B cell (primary cell): ENCODE measurements around the gene PRKCZ. TPM values are rescaled to one million over a fixed set of nuclear protein-coding genes. Genes with fewer than 3 reads are reported as not detected.

ENCODE experiments used
- ATAC-seq: fragments of 200-7000 bp; cut with Tn5 transposase; one replicate; pipeline ENCODE4 v1.10.0; 2021; ENCODE audit warnings: low read depth, mild to moderate bottlenecking, moderate number of reproducible peaks, moderate library complexity
- CTCF ChIA-PET: fragments of 350-600 bp; sonication (Branson Sonifier 250); formaldehyde crosslinking; loops from one replicate; lab custom pipeline; 2021; ENCODE audit warnings: antibody characterized with exemption, inconsistent platforms; lab: Charles Lee
- POLR2A ChIA-PET: fragments of 350-600 bp; sonication (Branson Sonifier 250); formaldehyde crosslinking; loops from one replicate; lab custom pipeline; 2021; ENCODE audit warnings: antibody characterized with exemption; lab: Charles Lee
- DNase-seq: peaks from one replicate; pipeline ENCODE4 v3.0.0; 2013
- H2AFZ ChIP-seq: 2 replicates; pipeline ENCODE4 v1.6.1; 2012; ENCODE audit warnings: mild to moderate bottlenecking, low read depth, low read length; ENCODE audit not compliant: insufficient read depth, poor library complexity, severe bottlenecking
- H3K27ac ChIP-seq, 2 donors: 1 replicate in 1 of 2; 2 replicates in 1 of 2; pipeline ENCODE4 v1.5.1; 2012 to 2013; ENCODE audit warnings: low read length in 2 of 2, mild to moderate bottlenecking in 2 of 2, moderate library complexity in 1 of 2
- H3K27me3 ChIP-seq, 4 experiments: fragments of 200-600 bp in 1 of 4; sonication (generic) in 1 of 4; replicated peaks in 1 of 4; 1 replicate in 2 of 4; 2 replicates in 2 of 4; pipeline versions ENCODE4 v1.6.1 to v1.7.0; 2013 to 2016; ENCODE audit warnings: low read length in 3 of 4, mild to moderate bottlenecking in 2 of 4, mixed read lengths in 1 of 4, moderate library complexity in 1 of 4; ENCODE audit not compliant: insufficient read depth in 4 of 4, control insufficient read depth in 3 of 4; ENCODE audit errors: control extremely low read depth in 1 of 4
- H3K36me3 ChIP-seq, 2 experiments: replicated peaks in 1 of 2; 1 replicate in 1 of 2; 2 replicates in 1 of 2; pipeline versions ENCODE4 v1.6.1 to v1.7.1; 2013; ENCODE audit warnings: low read length in 1 of 2; ENCODE audit not compliant: insufficient read depth in 2 of 2, control insufficient read depth in 1 of 2; ENCODE audit errors: control extremely low read depth in 1 of 2, extremely low read depth in 1 of 2
- H3K4me1 ChIP-seq, 2 donors: fragments of 200-600 bp in 1 of 2; sonication (generic) in 1 of 2; 1 replicate in 1 of 2; 2 replicates in 1 of 2; pipeline versions ENCODE4 v1.5.1 to v1.6.1; 2013 to 2017; ENCODE audit warnings: low read length in 2 of 2; ENCODE audit not compliant: control insufficient read depth in 2 of 2, insufficient read depth in 2 of 2
- H3K4me2 ChIP-seq: replicated peaks from 2 replicates; pipeline ENCODE3; 2012; ENCODE audit warnings: mild to moderate bottlenecking, low read depth, low read length; ENCODE audit not compliant: poor library complexity, severe bottlenecking
- H3K4me3 ChIP-seq, 5 experiments: fragments of 200-600 bp in 1 of 5; sonication (generic) in 1 of 5; 1 replicate in 3 of 5; 2 replicates in 2 of 5; pipeline versions ENCODE4 v1.5.1 to v1.7.0; 2011 to 2016; ENCODE audit warnings: low read length in 4 of 5, mild to moderate bottlenecking in 4 of 5, low read depth in 2 of 5, control low read depth in 1 of 5, moderate library complexity in 1 of 5; ENCODE audit not compliant: insufficient read depth in 1 of 5; ENCODE audit errors: control extremely low read depth in 1 of 5, extremely low read depth in 1 of 5
- H3K79me2 ChIP-seq: fragments of 200-600 bp; sonication (generic); one replicate; pipeline ENCODE4 v1.6.0; 2016; ENCODE audit warnings: low read length; ENCODE audit not compliant: control insufficient read depth, insufficient read depth
- H3K9ac ChIP-seq: fragments of 200-600 bp; sonication (generic); 2 replicates; pipeline ENCODE4 v1.6.1; 2017; ENCODE audit warnings: mild to moderate bottlenecking, low read length, moderate library complexity
- H3K9me3 ChIP-seq, 3 donors: one replicate each; pipeline versions ENCODE4 v1.6.1 to v1.7.1; 2013; ENCODE audit warnings: low read length in 2 of 3; ENCODE audit not compliant: control insufficient read depth in 2 of 3, insufficient read depth in 1 of 3; ENCODE audit errors: control extremely low read depth in 1 of 3
- H4K20me1 ChIP-seq: 2 replicates; pipeline ENCODE4 v1.6.0; 2012; ENCODE audit warnings: mild to moderate bottlenecking, low read length; ENCODE audit not compliant: insufficient read depth, control insufficient read depth, poor library complexity, severe bottlenecking
- H3K27ac Mint-ChIP-seq: one replicate; pipeline ENCODE4 v1.8.0; 2021; ENCODE audit warnings: mixed read lengths
- H3K27me3 Mint-ChIP-seq: one replicate; pipeline ENCODE4 v1.8.0; 2021; ENCODE audit warnings: mixed read lengths
- H3K4me1 Mint-ChIP-seq: one replicate; pipeline ENCODE4 v1.8.0; 2021; ENCODE audit warnings: mixed read lengths
- H3K4me3 Mint-ChIP-seq: one replicate; pipeline ENCODE4 v1.8.0; 2021; ENCODE audit warnings: mixed read lengths
- H3K9me3 Mint-ChIP-seq: one replicate; pipeline ENCODE4 v1.8.0; 2022; ENCODE audit warnings: mixed read lengths; ENCODE audit not compliant: insufficient read depth
- EZH2 ChIP-seq: IDR thresholded peaks from 2 replicates; pipeline ENCODE4 v1.6.1; 2012; ENCODE audit warnings: borderline replicate concordance, low read depth, mild to moderate bottlenecking, moderate library complexity, low read length; ENCODE audit not compliant: insufficient read depth, poor library complexity, severe bottlenecking
- WGBS: methylation state at CpG from one replicate; pipeline ENCODE4 v1.1.5; 2013; ENCODE audit warnings: missing lambda C conversion rate; ENCODE audit not compliant: insufficient coverage; 5-methylcytosine and 5-hydroxymethylcytosine counted together
- intact Hi-C: fragments of 100-400 bp; cut with micrococcal nuclease; formaldehyde crosslinking; loops from one replicate; pipeline ENCODE4 v1.10.0; 2022
- polyA plus RNA-seq: library from polyadenylated mRNA; depleted of rRNA; stranded (reverse); fragments of >200 nt; gene quantifications from 2 replicates; pipeline ENCODE4 v1.2.3, GENCODE V29; 2012
- total RNA-seq, 2 donors: library from RNA; stranded (reverse); fragments of 120-200 nt in 1 of 2; gene quantifications; 1 replicate in 1 of 2; 2 replicates in 1 of 2; pipeline versions ENCODE4 v1.2.3 to v1.2.4, GENCODE V29; 2013 to 2022
- TF ChIP-seq, protein P1 (sequence below): fragments of 200-600 bp; IDR thresholded peaks from one replicate; pipeline ENCODE4 v1.8.0; 2022; ENCODE audit warnings: antibody characterized with exemption, mild to moderate bottlenecking

PRKCZ gene
- total and polyA plus RNA-seq, 2 donors (not counting 1 experiment from before 2014, with no cell fraction given) = 17.9 to 53.2 TPM

DNA sequence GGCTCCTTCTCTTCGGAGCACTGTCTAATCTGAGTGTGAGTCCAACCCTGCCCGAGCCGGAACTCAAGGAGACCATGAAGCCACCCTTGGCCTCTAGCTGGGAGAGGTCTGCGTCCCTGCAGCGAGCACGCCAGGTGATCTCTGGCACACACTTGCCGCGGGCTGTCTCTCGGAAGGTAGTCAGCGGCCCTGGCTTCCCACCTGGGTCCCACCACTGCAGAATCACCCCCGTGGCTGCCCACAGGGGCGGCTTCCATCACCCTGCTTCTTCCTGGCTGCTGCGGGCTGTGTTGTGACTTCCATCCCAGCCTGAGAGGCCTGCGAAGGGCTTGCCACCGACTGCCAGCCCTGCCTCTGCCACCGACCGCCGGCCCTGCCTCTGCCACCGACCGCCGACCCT, 127.3 kb downstream of the PRKCZ start:
- no peaks in the 10 kb centered on the region for H3K9me3 ChIP-seq
- ATAC-seq (no peak), DNase-seq (no peak)
- H4K20me1 ChIP-seq = no peaks in the 10 kb centered on the region
- H3K27ac Mint-ChIP-seq = no peak overlapping the region
- no peaks in the 10 kb centered on the region for H3K27me3 ChIP-seq
- H3K79me2 ChIP-seq = no peaks in the 10 kb centered on the region
- intact Hi-C loops = loop anchor here (10.0 kb wide), 1 partner anchor 757 kb away; no protein-coding TSS in a partner anchor
- no peak overlapping the region for H3K9ac ChIP-seq
- no peak overlapping the region for H3K4me2 ChIP-seq
- no peak overlapping the region for H3K4me3 Mint-ChIP-seq
- H3K27ac ChIP-seq = no peak overlapping the region
- peaks cover 1% of the 10 kb centered on the region for H3K4me1 Mint-ChIP-seq
- H3K36me3 ChIP-seq = peaks cover 0 to 4% of the 10 kb centered on the region in 2 experiments
- ChIA-PET POLR2A (no interaction called here), CTCF (no interaction called here)
- TF ChIP-seq EZH2 = no peak
- TF ChIP-seq, protein P1, sequence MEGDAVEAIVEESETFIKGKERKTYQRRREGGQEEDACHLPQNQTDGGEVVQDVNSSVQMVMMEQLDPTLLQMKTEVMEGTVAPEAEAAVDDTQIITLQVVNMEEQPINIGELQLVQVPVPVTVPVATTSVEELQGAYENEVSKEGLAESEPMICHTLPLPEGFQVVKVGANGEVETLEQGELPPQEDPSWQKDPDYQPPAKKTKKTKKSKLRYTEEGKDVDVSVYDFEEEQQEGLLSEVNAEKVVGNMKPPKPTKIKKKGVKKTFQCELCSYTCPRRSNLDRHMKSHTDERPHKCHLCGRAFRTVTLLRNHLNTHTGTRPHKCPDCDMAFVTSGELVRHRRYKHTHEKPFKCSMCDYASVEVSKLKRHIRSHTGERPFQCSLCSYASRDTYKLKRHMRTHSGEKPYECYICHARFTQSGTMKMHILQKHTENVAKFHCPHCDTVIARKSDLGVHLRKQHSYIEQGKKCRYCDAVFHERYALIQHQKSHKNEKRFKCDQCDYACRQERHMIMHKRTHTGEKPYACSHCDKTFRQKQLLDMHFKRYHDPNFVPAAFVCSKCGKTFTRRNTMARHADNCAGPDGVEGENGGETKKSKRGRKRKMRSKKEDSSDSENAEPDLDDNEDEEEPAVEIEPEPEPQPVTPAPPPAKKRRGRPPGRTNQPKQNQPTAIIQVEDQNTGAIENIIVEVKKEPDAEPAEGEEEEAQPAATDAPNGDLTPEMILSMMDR = no peak
- H3K27me3 Mint-ChIP-seq = no peaks in the 10 kb centered on the region
- H2AFZ ChIP-seq = no peak overlapping the region
- H3K4me1 ChIP-seq = peaks cover 0 to 4% of the 10 kb centered on the region in 2 donors
- 98% methylated on average over 21 of the region's 21 CpGs for WGBS
- H3K4me3 ChIP-seq = no peak overlapping the region
- H3K9me3 Mint-ChIP-seq = no peaks in the 10 kb centered on the region

GRCh38 chr1:2177946-2178538, 127.8 kb downstream of the PRKCZ start:
- WGBS = 95% methylated on average over 17 of the region's 18 CpGs
- ChIA-PET POLR2A (no interaction called here), CTCF (no interaction called here)
- no peak overlapping the region for H2AFZ ChIP-seq
- no peak for ATAC-seq
- peaks cover 1% of the 10 kb centered on the region for H3K4me1 Mint-ChIP-seq
- no peak overlapping the region for H3K27ac ChIP-seq
- no peaks in the 10 kb centered on the region for H3K27me3 Mint-ChIP-seq
- no peaks in the 10 kb centered on the region for H3K27me3 ChIP-seq
- H3K36me3 ChIP-seq = peaks cover 0 to 4% of the 10 kb centered on the region in 2 experiments
- no peaks in the 10 kb centered on the region for H3K9me3 Mint-ChIP-seq
- H3K4me1 ChIP-seq = peaks cover 0 to 4% of the 10 kb centered on the region in 2 donors
- intact Hi-C loops = loop anchor here (10.0 kb wide), 1 partner anchor 757 kb away; no protein-coding TSS in a partner anchor
- H3K79me2 ChIP-seq = no peaks in the 10 kb centered on the region
- TF ChIP-seq, protein P1 = no peak
- TF ChIP-seq EZH2 = no peak
- no peaks in the 10 kb centered on the region for H3K9me3 ChIP-seq
- no peak for DNase-seq
- H4K20me1 ChIP-seq = no peaks in the 10 kb centered on the region
- H3K4me3 Mint-ChIP-seq = no peak overlapping the region
- H3K27ac Mint-ChIP-seq = no peak overlapping the region
- H3K4me3 ChIP-seq = no peak overlapping the region
- H3K4me2 ChIP-seq = no peak overlapping the region
- H3K9ac ChIP-seq = no peak overlapping the region
